ENCODE measurements around the gene SYT17.

GRCh38 chr16:19140396-19140795, 27.6 kb upstream of the SYT17 start:
- TF ChIP-seq EZH2phosphoT487 (IDR thresholded peaks at IDR 0.05; ENCODE audit: insufficient read depth, low read depth) (no peak), EZH2 (IDR thresholded peaks at IDR 0.05; ENCODE audit: insufficient read depth, poor library complexity, severe bottlenecking) (no peak)
